HEK293T (cell line): ENCODE data around the gene PXDN.

Experiments used
- ARNT ChIP-seq: fragments of 450-650 bp; IDR thresholded peaks from 2 replicates; pipeline ENCODE4 v1.6.1; 2017; ENCODE audit warnings: mild to moderate bottlenecking
- ELF4 ChIP-seq: fragments of 450-650 bp; IDR thresholded peaks from 2 replicates; pipeline ENCODE4 v1.6.1; 2017; ENCODE audit warnings: antibody characterized with exemption
- FOXK2 ChIP-seq: fragments of 450-650 bp; IDR thresholded peaks from 2 replicates; pipeline ENCODE4 v1.6.1; 2016; ENCODE audit warnings: mild to moderate bottlenecking
- FOXM1 ChIP-seq: fragments of 450-650 bp; IDR thresholded peaks from 2 replicates; pipeline ENCODE4 v1.6.1; 2017; ENCODE audit warnings: mild to moderate bottlenecking, borderline replicate concordance
- SP1 ChIP-seq: fragments of 450-650 bp; IDR thresholded peaks from 2 replicates; pipeline ENCODE4 v1.6.1; 2017
- ZNF384 ChIP-seq: fragments of 450-650 bp; IDR thresholded peaks from 2 replicates; pipeline ENCODE4 v1.6.1; 2016

DNA sequence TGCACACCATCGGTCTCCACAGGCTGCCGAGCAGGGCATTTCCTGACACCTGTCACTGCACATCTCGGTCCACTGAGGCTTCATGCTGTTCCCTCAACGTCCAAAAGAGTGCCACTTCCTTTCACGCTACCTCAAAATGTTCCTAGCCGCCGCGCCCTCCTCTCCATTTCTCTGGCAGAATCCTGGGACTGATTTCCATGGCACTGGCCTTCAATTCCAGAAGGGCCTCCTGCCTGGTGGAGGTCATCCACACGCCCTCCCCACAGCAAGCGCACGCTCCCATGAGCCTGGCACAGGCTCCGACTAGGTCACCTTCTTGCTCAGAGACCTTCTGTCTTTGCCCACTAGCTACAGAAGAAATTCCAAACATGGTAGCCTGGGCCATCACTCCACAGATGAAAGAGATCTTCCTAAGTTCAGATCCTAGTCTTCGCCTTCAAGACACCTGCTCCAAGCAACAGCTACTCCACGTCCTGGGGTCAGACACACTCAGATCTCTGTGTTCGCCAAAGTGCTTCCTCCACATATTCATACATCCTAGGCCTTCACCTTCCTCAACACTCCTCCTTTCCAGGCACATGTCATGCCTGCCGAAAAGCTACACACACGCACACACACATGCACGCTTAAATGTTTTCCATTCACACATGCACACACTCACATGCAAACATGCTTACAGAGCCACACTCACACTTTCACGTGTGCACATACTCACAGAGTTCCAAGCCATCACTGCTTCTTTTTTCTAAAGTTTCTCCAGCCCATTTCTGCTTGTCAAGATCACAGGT is 94.0 kb downstream of the PXDN start:
- no peak for TF ChIP-seq ELF4
- TF ChIP-seq FOXK2, result no peak
- TF ChIP-seq SP1, result no peak
- TF ChIP-seq ZNF384, result no peak
- TF ChIP-seq ARNT, result no peak
- no peak for TF ChIP-seq FOXM1
